ENCODE data around the gene WDR41. TPM values are rescaled to one million over a fixed set of nuclear protein-coding genes. Genes with fewer than 3 reads are reported as not detected.

Gene WDR41
- total and polyA plus RNA-seq, 9 of the 15 experiments (the other 6 are each of a cell fraction or from before 2014, with no cell fraction given) = 33.6 to 67.2 (median 55.5) TPM

GRCh38 chr5:77425420-77425819 lies 66.7 kb downstream of the WDR41 start:
- intact Hi-C loops (cut with micrococcal nuclease) = no loop called here
- H3K9me1 ChIP-seq (ENCODE audit: control insufficient read depth, insufficient read depth, low read length) = no peaks in the 10 kb centered on the region
- no peaks in the 10 kb centered on the region; a peak in 1 of 5 replicates for H3K27me3 ChIP-seq (ENCODE audit: control insufficient read depth in 2 of 2, insufficient read depth in 2 of 2, low read length in 2 of 2)
- H2AFZ ChIP-seq (ENCODE audit: low read depth, low read length) = no peak overlapping the region
- H3K36me3 ChIP-seq (ENCODE audit: control insufficient read depth, insufficient read depth, low read length) = peaks cover 3% of the 10 kb centered on the region; the same call in 1 of the 3 replicates
- FAIRE-seq (no peak), DNase-seq (ENCODE audit: extremely low read depth in 1 of 4, low spot score in 3 of 4) (no peak), ATAC-seq (no peak; the same call in 2 of the 3 replicates)
- no peak overlapping the region for H3K9ac ChIP-seq (ENCODE audit: insufficient read depth in 1 of 2, low read depth in 2 of 2, low read length in 2 of 2)
- in situ Hi-C loops (cut with MboI) = no loop called here
- no TSS peak for BruUV-seq (replicated peaks)
- H3K4me1 ChIP-seq (replicated peaks in 1 of 2; ENCODE audit: control insufficient read depth in 2 of 2, insufficient read depth in 2 of 2, low read length in 2 of 2) = no peaks in the 10 kb centered on the region
- H3K4me3 ChIP-seq = no peak overlapping the region
- no peak overlapping the region for H3K4me2 ChIP-seq (ENCODE audit: insufficient read depth, low read length)
- CTCF ChIA-PET (ENCODE audit: low intra/inter-chr PET ratio) = no interaction called here
- POLR2A ChIA-PET = interaction anchor here (0.8 to 1.7 kb wide), 2 partner anchors 12 to 108 kb away, joined by 3 to 5 read pairs; no protein-coding TSS in a partner anchor
- WGBS (ENCODE audit: insufficient coverage, low coverage, missing lambda C conversion rate) = 96% methylated on average over 5 of the region's 5 CpGs
- no peaks in the 10 kb centered on the region for H4K20me1 ChIP-seq (replicated peaks; ENCODE audit: control insufficient read depth, insufficient read depth, low read length)
- no peak overlapping the region for H3K27ac ChIP-seq (ENCODE audit: extremely low read depth, low read depth, low read length)
- no peaks in the 10 kb centered on the region for H3K9me3 ChIP-seq (replicated peaks; ENCODE audit: control insufficient read depth, insufficient read depth, low read depth, low read length)
- no peaks in the 10 kb centered on the region for H3K79me2 ChIP-seq (ENCODE audit: control insufficient read depth, insufficient read depth, low read length)
- TF ChIP-seq MTF1 (CRISPR knock-in tag; IDR thresholded peaks at IDR 0.05; ENCODE audit: borderline replicate concordance) (no peak), ZNF449 (CRISPR knock-in tag; IDR thresholded peaks at IDR 0.05) (no peak), KDM5B (IDR thresholded peaks at IDR 0.05; ENCODE audit: insufficient replicate concordance, low read depth, low read length) (no peak), ZNF445 (CRISPR knock-in tag; IDR thresholded peaks at IDR 0.05; ENCODE audit: low read depth) (no peak), HMG20A (CRISPR knock-in tag; conservative IDR thresholded peaks at IDR 0.05) (no peak), ZBTB33 (CRISPR knock-in tag; IDR thresholded peaks at IDR 0.05) (no peak), FOXA1 (IDR thresholded peaks at IDR 0.05; ENCODE audit: borderline replicate concordance) (no peak), RHOXF2B (CRISPR knock-in tag; conservative IDR thresholded peaks at IDR 0.05) (no peak), MIER1 (IDR thresholded peaks at IDR 0.05; ENCODE audit: low read depth) (no peak), ELF4 (CRISPR knock-in tag; IDR thresholded peaks at IDR 0.05) (no peak), CCAR2 (IDR thresholded peaks at IDR 0.05; ENCODE audit: low read depth, low read length) (no peak), ARHGAP35 (IDR thresholded peaks at IDR 0.05; ENCODE audit: partially characterized antibody) (no peak), POLR2AphosphoS5 (IDR thresholded peaks at IDR 0.05; ENCODE audit: control insufficient read depth, insufficient read depth, low read depth, low read length) (no peak), TRIM25 (IDR thresholded peaks at IDR 0.05; ENCODE audit: borderline replicate concordance) (no peak), NFRKB (IDR thresholded peaks at IDR 0.05; ENCODE audit: low read depth) (no peak), NCOA4 (IDR thresholded peaks at IDR 0.05; ENCODE audit: partially characterized antibody) (no peak), CBFA2T3 (IDR thresholded peaks at IDR 0.05) (no peak), JUN (IDR thresholded peaks at IDR 0.05; ENCODE audit: borderline replicate concordance, low read depth, low read length) (no peak), JUN (CRISPR knock-in tag; IDR thresholded peaks at IDR 0.05; ENCODE audit: borderline replicate concordance) (no peak), HLTF (IDR thresholded peaks at IDR 0.05) (no peak)

Data from K562 (cell line).